C4-2B (cell line): Measurements from ENCODE around the gene BBOX1.

Experiments used
- ZFX ChIP-seq: fragments of 450-650 bp; IDR thresholded peaks from 2 replicates; pipeline ENCODE4 v1.6.1; 2017
- TF ChIP-seq, protein P1 (sequence below): fragments of 450-650 bp; conservative IDR thresholded peaks from 2 replicates; pipeline ENCODE4 v1.5.1; 2017; ENCODE audit warnings: mild to moderate bottlenecking

DNA sequence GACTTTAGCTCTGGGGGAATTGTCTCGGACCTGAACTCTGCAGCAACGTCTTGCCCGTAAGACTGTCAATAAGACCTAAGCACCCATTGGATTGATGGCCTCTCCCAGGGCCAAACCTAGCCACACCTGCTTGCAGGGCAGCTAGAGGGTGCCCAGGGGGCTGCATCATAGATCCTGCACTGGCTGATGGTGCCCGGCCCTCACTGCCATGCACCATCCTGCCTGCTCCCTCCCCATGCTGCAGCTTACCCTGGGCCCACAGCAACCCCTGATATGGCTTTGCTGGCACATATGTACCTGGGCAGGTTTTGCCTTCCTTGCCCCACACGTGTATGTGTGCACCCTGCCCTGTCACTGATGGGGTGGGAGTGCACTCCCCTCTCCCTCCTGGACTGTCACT is 8.9 kb upstream of the BBOX1 start:
- TF ChIP-seq, protein P1, sequence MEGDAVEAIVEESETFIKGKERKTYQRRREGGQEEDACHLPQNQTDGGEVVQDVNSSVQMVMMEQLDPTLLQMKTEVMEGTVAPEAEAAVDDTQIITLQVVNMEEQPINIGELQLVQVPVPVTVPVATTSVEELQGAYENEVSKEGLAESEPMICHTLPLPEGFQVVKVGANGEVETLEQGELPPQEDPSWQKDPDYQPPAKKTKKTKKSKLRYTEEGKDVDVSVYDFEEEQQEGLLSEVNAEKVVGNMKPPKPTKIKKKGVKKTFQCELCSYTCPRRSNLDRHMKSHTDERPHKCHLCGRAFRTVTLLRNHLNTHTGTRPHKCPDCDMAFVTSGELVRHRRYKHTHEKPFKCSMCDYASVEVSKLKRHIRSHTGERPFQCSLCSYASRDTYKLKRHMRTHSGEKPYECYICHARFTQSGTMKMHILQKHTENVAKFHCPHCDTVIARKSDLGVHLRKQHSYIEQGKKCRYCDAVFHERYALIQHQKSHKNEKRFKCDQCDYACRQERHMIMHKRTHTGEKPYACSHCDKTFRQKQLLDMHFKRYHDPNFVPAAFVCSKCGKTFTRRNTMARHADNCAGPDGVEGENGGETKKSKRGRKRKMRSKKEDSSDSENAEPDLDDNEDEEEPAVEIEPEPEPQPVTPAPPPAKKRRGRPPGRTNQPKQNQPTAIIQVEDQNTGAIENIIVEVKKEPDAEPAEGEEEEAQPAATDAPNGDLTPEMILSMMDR = no peak
- no peak for TF ChIP-seq ZFX
